GM23338 (cell line): ENCODE measurements around the gene LAMC2. TPM values are rescaled to one million over a fixed set of nuclear protein-coding genes. Genes with fewer than 3 reads are reported as not detected.

ENCODE experiments used
- ATAC-seq: fragments of 200-7000 bp; cut with Tn5 transposase; 3 replicates; pipeline ENCODE4 v1.9.1; 2020
- DNase-seq: peaks from one replicate; pipeline ENCODE4 v3.0.0-alpha.2; 2015; ENCODE audit warnings: low spot score
- H2AFZ ChIP-seq: fragments of 200-600 bp; sonication (generic); 2 replicates; pipeline ENCODE4 v1.8.0; 2016; ENCODE audit warnings: antibody characterized with exemption, mild to moderate bottlenecking, moderate library complexity
- H3F3A ChIP-seq: fragments of 200-600 bp; sonication (generic); replicated peaks from 2 replicates; pipeline ENCODE4 v1.8.0; 2017; ENCODE audit warnings: antibody characterized with exemption, mixed run types, low read depth
- H3K27ac ChIP-seq: fragments of 200-600 bp; sonication (generic); 2 replicates; pipeline ENCODE4 v1.6.1; 2016; ENCODE audit warnings: low read depth
- H3K27me3 ChIP-seq: fragments of 200-600 bp; sonication (generic); 2 replicates; pipeline ENCODE4 v1.8.0; 2016; ENCODE audit warnings: mild to moderate bottlenecking, mixed run types, moderate library complexity; ENCODE audit not compliant: insufficient read depth
- H3K36me3 ChIP-seq: fragments of 200-600 bp; sonication (generic); 2 replicates; pipeline ENCODE4 v1.8.0; 2016; ENCODE audit warnings: mild to moderate bottlenecking; ENCODE audit not compliant: insufficient read depth
- H3K4me1 ChIP-seq: fragments of 200-600 bp; sonication (generic); 2 replicates; pipeline ENCODE4 v1.8.0; 2016; ENCODE audit warnings: mild to moderate bottlenecking, moderate library complexity; ENCODE audit not compliant: insufficient read depth
- H3K4me2 ChIP-seq: fragments of 200-600 bp; sonication (generic); 2 replicates; pipeline ENCODE4 v1.7.1; 2017; ENCODE audit warnings: mixed run types
- H3K4me3 ChIP-seq: fragments of 200-600 bp; sonication (generic); 2 replicates; pipeline ENCODE4 v1.6.1; 2016; ENCODE audit warnings: mixed run types
- H3K79me2 ChIP-seq: fragments of 200-600 bp; sonication (generic); replicated peaks from 2 replicates; pipeline ENCODE4 v1.8.0; 2017; ENCODE audit warnings: mild to moderate bottlenecking; ENCODE audit not compliant: insufficient read depth
- H3K9me2 ChIP-seq: fragments of 200-600 bp; sonication (generic); 2 replicates; pipeline ENCODE4 v1.8.0; 2017; ENCODE audit not compliant: insufficient read depth
- H4K20me1 ChIP-seq: fragments of 200-600 bp; sonication (generic); replicated peaks from 2 replicates; pipeline ENCODE4 v1.8.0; 2017; ENCODE audit warnings: mild to moderate bottlenecking; ENCODE audit not compliant: insufficient read depth
- H3K27ac Mint-ChIP-seq: 2 replicates; pipeline ENCODE4 v1.8.0; 2020; ENCODE audit warnings: inconsistent platforms, mild to moderate bottlenecking, moderate library complexity, mixed read lengths
- H3K27me3 Mint-ChIP-seq: 3 replicates; pipeline ENCODE4 v1.8.0; 2022; ENCODE audit warnings: low read depth, mild to moderate bottlenecking, moderate library complexity, mixed read lengths, inconsistent platforms; ENCODE audit not compliant: insufficient read depth, poor library complexity
- H3K36me3 Mint-ChIP-seq: 3 replicates; pipeline ENCODE4 v1.8.0; 2021; ENCODE audit warnings: low read depth, mild to moderate bottlenecking, inconsistent platforms, moderate library complexity, mixed read lengths
- H3K4me1 Mint-ChIP-seq: 3 replicates; pipeline ENCODE4 v1.8.0; 2020; ENCODE audit warnings: mild to moderate bottlenecking, inconsistent platforms, mixed read lengths
- H3K4me3 Mint-ChIP-seq: 3 replicates; pipeline ENCODE4 v1.8.0; 2021; ENCODE audit warnings: moderate library complexity, mild to moderate bottlenecking, inconsistent platforms, mixed read lengths
- H3K9me3 Mint-ChIP-seq: 3 replicates; pipeline ENCODE4 v1.8.0; 2020; ENCODE audit warnings: moderate library complexity, mild to moderate bottlenecking, inconsistent platforms, mixed read lengths
- EZH2 ChIP-seq: fragments of 200-600 bp; sonication (generic); IDR thresholded peaks from one replicate; pipeline ENCODE4 v1.8.0; 2017; ENCODE audit warnings: antibody characterized with exemption, mild to moderate bottlenecking, low read depth; ENCODE audit not compliant: unreplicated experiment
- NANOG ChIP-seq: IDR thresholded peaks from 2 replicates; pipeline ENCODE4 v1.6.1; 2016; ENCODE audit warnings: antibody characterized with exemption, borderline replicate concordance
- ZNF331 ChIP-seq: fragments of 250-450 bp; sonication (Bioruptor Pico); IDR thresholded peaks from 2 replicates; pipeline ENCODE4 v1.5.0; 2020; ENCODE audit warnings: low read depth, mild to moderate bottlenecking, moderate library complexity
- ZNF462 ChIP-seq: fragments of 250-450 bp; sonication (Bioruptor Pico); IDR thresholded peaks from 2 replicates; pipeline ENCODE4 v1.5.0; 2020; ENCODE audit warnings: mild to moderate bottlenecking, moderate library complexity
- polyA plus RNA-seq: library from polyadenylated mRNA; unstranded; fragments of >200 nt; fragmentation: Nextera tagmentation; extraction: Ambion mirVana; gene quantifications from 2 replicates; pipeline ENCODE4 v1.2.1, GENCODE V29; 2016
- total RNA-seq: library from RNA; depleted of rRNA; stranded (reverse); fragments of >200 nt; shearing (Covaris generic); gene quantifications from 2 replicates; pipeline ENCODE4 v1.2.3, GENCODE V29; 2014
- TF ChIP-seq, protein P1 (sequence below): IDR thresholded peaks from one replicate; pipeline ENCODE4 v1.6.1; 2018; ENCODE audit warnings: antibody characterized with exemption; ENCODE audit not compliant: unreplicated experiment

Gene LAMC2
- total and polyA plus RNA-seq, 2 experiments from 2014 or later, result 4.3 to 19.5 TPM

- no peak for TF ChIP-seq ZNF462
- TF ChIP-seq, protein P1, sequence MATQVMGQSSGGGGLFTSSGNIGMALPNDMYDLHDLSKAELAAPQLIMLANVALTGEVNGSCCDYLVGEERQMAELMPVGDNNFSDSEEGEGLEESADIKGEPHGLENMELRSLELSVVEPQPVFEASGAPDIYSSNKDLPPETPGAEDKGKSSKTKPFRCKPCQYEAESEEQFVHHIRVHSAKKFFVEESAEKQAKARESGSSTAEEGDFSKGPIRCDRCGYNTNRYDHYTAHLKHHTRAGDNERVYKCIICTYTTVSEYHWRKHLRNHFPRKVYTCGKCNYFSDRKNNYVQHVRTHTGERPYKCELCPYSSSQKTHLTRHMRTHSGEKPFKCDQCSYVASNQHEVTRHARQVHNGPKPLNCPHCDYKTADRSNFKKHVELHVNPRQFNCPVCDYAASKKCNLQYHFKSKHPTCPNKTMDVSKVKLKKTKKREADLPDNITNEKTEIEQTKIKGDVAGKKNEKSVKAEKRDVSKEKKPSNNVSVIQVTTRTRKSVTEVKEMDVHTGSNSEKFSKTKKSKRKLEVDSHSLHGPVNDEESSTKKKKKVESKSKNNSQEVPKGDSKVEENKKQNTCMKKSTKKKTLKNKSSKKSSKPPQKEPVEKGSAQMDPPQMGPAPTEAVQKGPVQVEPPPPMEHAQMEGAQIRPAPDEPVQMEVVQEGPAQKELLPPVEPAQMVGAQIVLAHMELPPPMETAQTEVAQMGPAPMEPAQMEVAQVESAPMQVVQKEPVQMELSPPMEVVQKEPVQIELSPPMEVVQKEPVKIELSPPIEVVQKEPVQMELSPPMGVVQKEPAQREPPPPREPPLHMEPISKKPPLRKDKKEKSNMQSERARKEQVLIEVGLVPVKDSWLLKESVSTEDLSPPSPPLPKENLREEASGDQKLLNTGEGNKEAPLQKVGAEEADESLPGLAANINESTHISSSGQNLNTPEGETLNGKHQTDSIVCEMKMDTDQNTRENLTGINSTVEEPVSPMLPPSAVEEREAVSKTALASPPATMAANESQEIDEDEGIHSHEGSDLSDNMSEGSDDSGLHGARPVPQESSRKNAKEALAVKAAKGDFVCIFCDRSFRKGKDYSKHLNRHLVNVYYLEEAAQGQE, result no peak
- no peak for TF ChIP-seq EZH2
- no peak for TF ChIP-seq ZNF331 (CRISPR knock-in tag)
- TF ChIP-seq NANOG, result no peak
Measured at GRCh38 chr1:183288583-183288982, 102.5 kb downstream of the LAMC2 start (continued).

- Histone ChIP-seq H2AFZ (no peak overlapping the region), H3K27me3 (no peaks in the 10 kb centered on the region), H3K27ac (no peak overlapping the region), H3K4me3 (no peak overlapping the region), H3F3A (0 out of 2 replicates have a peak, but pooled peaks cover 6% of the 10 kb centered on the region), H3K4me1 (peaks cover 29% of the 10 kb centered on the region), H3K79me2 (no peaks in the 10 kb centered on the region), H3K9me2 (no peaks in the 10 kb centered on the region), H3K4me2 (no peak overlapping the region), H4K20me1 (no peaks in the 10 kb centered on the region), H3K36me3 (no peaks in the 10 kb centered on the region)
- ATAC-seq (no peak), DNase-seq (no peak)
- H3K9me3 Mint-ChIP-seq, result no peaks in the 10 kb centered on the region
- H3K36me3 Mint-ChIP-seq, result peaks cover 6% of the 10 kb centered on the region; the same call in 2 of the 3 replicates
- H3K4me1 Mint-ChIP-seq, result peaks cover 30% of the 10 kb centered on the region
- H3K27me3 Mint-ChIP-seq, result peaks cover 7% of the 10 kb centered on the region
- H3K4me3 Mint-ChIP-seq, result no peak overlapping the region
- H3K27ac Mint-ChIP-seq, result no peak overlapping the region
- TF ChIP-seq ZNF331 (CRISPR knock-in tag) (no peak), ZNF462 (no peak)
Measured at GRCh38 chr1:183289051-183289496, 103.0 kb downstream of the LAMC2 start.
